EH (cell line): ENCODE measurements around the gene NOVA1.

ENCODE experiments used
- DNase-seq: peaks from one replicate; pipeline ENCODE4 v3.0.0-alpha.2; 2015; ENCODE audit warnings: low read depth

The NOVA1 gene

DNA sequence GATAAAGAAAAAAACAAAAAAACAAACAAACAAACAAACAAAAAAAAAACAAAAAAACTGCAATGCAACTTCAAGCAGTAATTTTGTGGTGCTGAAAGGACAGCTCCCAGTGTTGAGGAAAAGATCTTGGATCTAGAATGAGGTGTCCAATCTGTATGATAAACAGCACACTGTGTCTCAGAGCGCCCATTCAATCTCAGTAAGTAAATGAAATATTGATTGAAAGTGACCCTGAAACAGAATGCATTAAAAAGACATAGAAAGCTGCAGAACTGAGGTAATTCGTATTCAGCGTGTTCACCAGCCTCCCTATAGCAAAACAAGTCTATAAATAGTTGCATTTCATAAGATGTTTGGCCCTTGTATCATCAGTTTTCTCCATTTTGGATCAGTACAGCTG is 153.0 kb downstream of the NOVA1 start:
- DNase-seq = no peak

- no peak for DNase-seq
Measured at GRCh38 chr14:26443654-26444053, 154.2 kb downstream of the NOVA1 start.

GRCh38 chr14:26429205-26429604 is 168.6 kb downstream of the NOVA1 start:
- DNase-seq = no peak

DNA sequence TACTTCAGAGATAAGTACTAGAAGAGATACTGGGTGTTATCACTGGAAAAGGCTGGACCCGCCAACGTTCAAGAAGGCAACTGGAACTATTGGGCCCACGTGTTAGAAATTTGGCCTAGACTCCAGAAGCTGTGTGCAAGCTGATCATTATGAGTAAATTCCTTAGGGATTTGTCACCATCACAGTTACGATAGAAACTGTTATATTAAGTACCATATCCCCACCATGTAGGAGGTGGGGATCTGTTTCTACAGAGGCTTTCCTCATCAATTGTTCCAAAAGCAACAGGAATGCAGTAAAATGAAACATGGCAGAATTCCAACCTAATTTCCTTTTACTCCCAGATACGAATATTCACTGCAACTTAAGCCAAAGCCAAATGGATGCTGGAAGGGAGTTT is 170.7 kb downstream of the NOVA1 start:
- DNase-seq = no peak

- no peak for DNase-seq
Measured at GRCh38 chr14:26424537-26424936, 173.3 kb downstream of the NOVA1 start.

GRCh38 chr14:26415618-26416123 is 182.2 kb downstream of the NOVA1 start:
- no peak for DNase-seq

- no peak for DNase-seq
Measured at GRCh38 chr14:26414926-26415325, 182.9 kb downstream of the NOVA1 start.

DNA sequence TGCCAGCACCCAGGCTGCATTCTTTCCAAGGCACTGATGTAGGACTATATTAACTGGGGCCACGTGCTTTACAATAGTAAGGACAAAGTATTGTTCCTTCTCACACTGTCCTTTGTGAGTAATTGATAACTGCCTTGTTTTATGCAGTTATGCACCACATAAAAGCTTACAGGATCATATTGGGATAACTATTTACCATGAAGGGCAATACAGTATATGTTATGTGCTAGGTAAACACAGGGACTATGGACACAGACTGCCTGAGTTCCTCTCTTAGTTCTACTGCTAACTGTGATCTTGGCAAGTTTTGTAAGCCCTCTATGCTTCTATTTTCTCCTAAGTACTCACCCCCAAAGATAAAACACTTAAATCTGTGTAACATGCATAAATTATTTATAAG is 183.7 kb downstream of the NOVA1 start:
- no peak for DNase-seq

GRCh38 chr14:26412421-26412820 is 185.4 kb downstream of the NOVA1 start:
- no peak for DNase-seq

DNA sequence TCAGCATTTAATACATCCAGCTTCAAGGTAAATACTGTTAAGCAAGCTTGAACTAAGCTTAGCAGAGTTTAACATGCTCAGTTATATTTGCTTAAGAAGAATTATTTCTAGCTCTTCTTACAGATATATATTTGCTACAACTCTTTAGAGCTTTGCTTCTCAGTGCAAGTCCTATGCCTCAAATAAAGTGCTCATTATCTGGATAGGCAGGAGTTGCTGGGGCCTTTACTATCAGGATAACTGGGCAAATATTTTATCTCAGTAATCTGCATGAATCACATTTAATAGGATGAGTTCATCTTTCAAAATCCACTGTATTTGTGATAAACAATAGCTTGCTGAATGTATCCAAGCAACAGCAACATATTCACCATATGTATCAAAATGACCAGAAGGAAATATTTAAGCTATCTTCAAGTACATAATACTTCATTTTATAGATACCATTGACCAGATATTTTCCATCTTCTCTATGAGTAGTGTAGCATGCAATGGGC is 187.6 kb downstream of the NOVA1 start:
- no peak for DNase-seq

- no peak for DNase-seq
Measured at GRCh38 chr14:26404927-26405326, 192.9 kb downstream of the NOVA1 start.

GRCh38 chr14:26403760-26404159 is 194.1 kb downstream of the NOVA1 start:
- no peak for DNase-seq

DNA sequence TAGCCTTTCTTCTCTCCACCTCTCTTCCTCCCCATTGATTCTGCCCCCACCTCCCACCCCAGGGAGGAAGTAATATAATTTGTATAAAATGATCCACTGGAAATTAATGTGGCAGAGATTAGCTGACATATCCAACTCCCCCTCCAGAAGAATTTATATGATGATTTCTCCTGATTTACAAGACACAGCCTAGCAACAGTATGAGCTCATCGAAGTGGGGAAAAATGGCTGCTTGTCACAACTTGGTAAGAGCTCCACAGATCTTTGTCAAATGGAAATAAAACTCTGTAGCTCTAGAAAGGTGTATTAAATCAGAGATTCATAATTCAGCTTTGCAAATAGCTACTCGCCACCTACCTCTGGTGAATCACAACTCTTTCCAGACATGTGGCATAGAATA is 195.7 kb downstream of the NOVA1 start:
- no peak for DNase-seq

GRCh38 chr14:26401179-26401968 is 196.5 kb downstream of the NOVA1 start:
- no peak for DNase-seq

DNA sequence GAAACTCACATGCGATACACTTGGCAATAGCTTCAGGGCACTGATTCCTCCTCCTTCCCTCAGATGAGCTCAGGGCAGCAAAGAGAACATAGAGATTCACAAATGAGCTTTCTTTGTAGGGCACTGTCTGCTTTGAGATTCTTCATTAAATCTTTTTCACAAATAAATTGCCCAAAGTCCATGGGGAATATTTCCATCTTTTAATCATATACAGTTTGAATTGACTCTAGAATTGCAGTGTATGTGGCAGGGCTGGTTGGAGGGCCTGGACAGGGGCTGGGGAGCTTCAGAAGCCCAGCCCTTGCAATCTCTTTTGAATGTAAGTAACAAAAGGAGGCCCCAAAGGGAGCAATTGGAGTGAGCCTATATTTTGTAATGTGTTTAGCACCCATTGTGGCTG is 197.5 kb downstream of the NOVA1 start:
- no peak for DNase-seq

DNA sequence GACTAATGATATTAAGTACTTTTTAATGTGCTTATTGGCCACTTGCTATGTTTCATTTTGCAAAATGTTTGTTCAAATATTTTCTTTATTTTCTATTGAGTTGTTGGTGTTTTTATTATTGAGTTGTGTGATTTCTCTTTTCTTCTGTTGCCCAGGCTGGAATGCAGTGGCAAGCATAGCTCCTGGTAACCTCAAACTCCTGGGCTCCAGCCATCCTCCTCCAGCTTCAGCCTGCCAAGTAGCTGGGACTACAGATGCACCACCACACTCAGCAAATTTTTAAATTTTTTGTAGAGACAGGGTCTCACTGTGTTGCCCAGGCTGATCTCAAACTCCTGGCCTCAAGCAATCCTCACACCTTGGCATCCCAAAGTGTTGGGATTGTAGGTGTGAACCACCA is 199.2 kb downstream of the NOVA1 start:
- no peak for DNase-seq
